ENCODE data around the gene RALGPS1.

The RALGPS1 gene

GRCh38 chr9:126989847-126990842 is 75.6 kb downstream of the RALGPS1 start:
- CTCF ChIA-PET: interaction anchor here (0.6 kb wide), 1 partner anchor 1539 kb away, joined by 3 read pairs; no protein-coding TSS in a partner anchor
- TF ChIP-seq ARNT (IDR thresholded peaks at IDR 0.05) (no peak), ELF4 (IDR thresholded peaks at IDR 0.05) (no peak), NFRKB (IDR thresholded peaks at IDR 0.05) (no peak), CTBP1 (IDR thresholded peaks at IDR 0.05; ENCODE audit: borderline replicate concordance) (no peak), FOXK2 (IDR thresholded peaks at IDR 0.05) (no peak), PKNOX1 (IDR thresholded peaks at IDR 0.05) (no peak), FOXA1 (IDR thresholded peaks at IDR 0.05) (no peak), ZNF384 (IDR thresholded peaks at IDR 0.05) (no peak), FOXM1 (IDR thresholded peaks at IDR 0.05; ENCODE audit: borderline replicate concordance) (no peak), LEF1 (IDR thresholded peaks at IDR 0.05; ENCODE audit: borderline replicate concordance) (no peak), SP1 (IDR thresholded peaks at IDR 0.05) (no peak), SUZ12 (IDR thresholded peaks at IDR 0.05) (no peak), HDGF (IDR thresholded peaks at IDR 0.05; ENCODE audit: borderline replicate concordance) (no peak)
- no peak for DNase-seq (ENCODE audit: extremely low spot score)
- POLR2A ChIA-PET: no interaction called here

- ChIA-PET POLR2A (no interaction called here), CTCF (no interaction called here)
- TF ChIP-seq TARDBP (IDR thresholded peaks at IDR 0.05) (no peak), SUZ12 (IDR thresholded peaks at IDR 0.05) (no peak), PKNOX1 (IDR thresholded peaks at IDR 0.05) (no peak), FOXM1 (IDR thresholded peaks at IDR 0.05; ENCODE audit: borderline replicate concordance) (no peak), LEF1 (IDR thresholded peaks at IDR 0.05; ENCODE audit: borderline replicate concordance) (no peak), L3MBTL2 (conservative IDR thresholded peaks at IDR 0.05) (no peak), CTBP1 (IDR thresholded peaks at IDR 0.05; ENCODE audit: borderline replicate concordance) (no peak), FOXK2 (IDR thresholded peaks at IDR 0.05) (no peak)
- no peak for DNase-seq (ENCODE audit: extremely low spot score)
Observed at GRCh38 chr9:126991183-126991582, 76.6 kb downstream of the RALGPS1 start.

GRCh38 chr9:126992427-126992826 is 77.8 kb downstream of the RALGPS1 start:
- ChIA-PET CTCF (no interaction called here), POLR2A (no interaction called here)
- TF ChIP-seq NFRKB (IDR thresholded peaks at IDR 0.05) (no peak), BHLHE40 (IDR thresholded peaks at IDR 0.05; ENCODE audit: borderline replicate concordance) (no peak), FOXK2 (IDR thresholded peaks at IDR 0.05) (no peak), L3MBTL2 (conservative IDR thresholded peaks at IDR 0.05) (no peak), ELF4 (IDR thresholded peaks at IDR 0.05) (no peak), FOXM1 (IDR thresholded peaks at IDR 0.05; ENCODE audit: borderline replicate concordance) (no peak)
- no peak for DNase-seq (ENCODE audit: extremely low spot score)

- CTCF ChIA-PET: no interaction called here
Observed at GRCh38 chr9:126999315-127000068, 84.9 kb downstream of the RALGPS1 start.

More at GRCh38 chr9:126999315-127000068, 84.9 kb downstream of the RALGPS1 start:
- DNase-seq (ENCODE audit: extremely low spot score): no peak
- POLR2A ChIA-PET: no interaction called here
- no peak for TF ChIP-seq PKNOX1 (IDR thresholded peaks at IDR 0.05)
- TF ChIP-seq BHLHE40 (IDR thresholded peaks at IDR 0.05; ENCODE audit: borderline replicate concordance): no peak
- no peak for TF ChIP-seq L3MBTL2 (conservative IDR thresholded peaks at IDR 0.05)
- no peak for TF ChIP-seq ARNT (IDR thresholded peaks at IDR 0.05)
- no peak for TF ChIP-seq FOXK2 (IDR thresholded peaks at IDR 0.05)
- TF ChIP-seq ZNF384 (IDR thresholded peaks at IDR 0.05): no peak
- TF ChIP-seq HDGF (IDR thresholded peaks at IDR 0.05; ENCODE audit: borderline replicate concordance): no peak
- no peak for TF ChIP-seq TARDBP (IDR thresholded peaks at IDR 0.05)
- TF ChIP-seq ELF4 (IDR thresholded peaks at IDR 0.05): no peak
- no peak for TF ChIP-seq LEF1 (IDR thresholded peaks at IDR 0.05; ENCODE audit: borderline replicate concordance)
- no peak for TF ChIP-seq FOXM1 (IDR thresholded peaks at IDR 0.05; ENCODE audit: borderline replicate concordance)
- TF ChIP-seq SUZ12 (IDR thresholded peaks at IDR 0.05): no peak
- TF ChIP-seq CTBP1 (IDR thresholded peaks at IDR 0.05; ENCODE audit: borderline replicate concordance): no peak
- no peak for TF ChIP-seq SP1 (IDR thresholded peaks at IDR 0.05)
- TF ChIP-seq NFRKB (IDR thresholded peaks at IDR 0.05): no peak
- no peak for TF ChIP-seq FOXA1 (IDR thresholded peaks at IDR 0.05)

Data from HEK293T (cell line).